Measurements from ENCODE around the gene FLOT1. TPM values are rescaled to one million over a fixed set of nuclear protein-coding genes. Genes with fewer than 3 reads are reported as not detected.

The FLOT1 gene
- total and polyA plus RNA-seq, 9 of the 15 experiments (the other 6 are each of a cell fraction or from before 2014, with no cell fraction given), result 11.7 to 149 (median 118) TPM

DNA sequence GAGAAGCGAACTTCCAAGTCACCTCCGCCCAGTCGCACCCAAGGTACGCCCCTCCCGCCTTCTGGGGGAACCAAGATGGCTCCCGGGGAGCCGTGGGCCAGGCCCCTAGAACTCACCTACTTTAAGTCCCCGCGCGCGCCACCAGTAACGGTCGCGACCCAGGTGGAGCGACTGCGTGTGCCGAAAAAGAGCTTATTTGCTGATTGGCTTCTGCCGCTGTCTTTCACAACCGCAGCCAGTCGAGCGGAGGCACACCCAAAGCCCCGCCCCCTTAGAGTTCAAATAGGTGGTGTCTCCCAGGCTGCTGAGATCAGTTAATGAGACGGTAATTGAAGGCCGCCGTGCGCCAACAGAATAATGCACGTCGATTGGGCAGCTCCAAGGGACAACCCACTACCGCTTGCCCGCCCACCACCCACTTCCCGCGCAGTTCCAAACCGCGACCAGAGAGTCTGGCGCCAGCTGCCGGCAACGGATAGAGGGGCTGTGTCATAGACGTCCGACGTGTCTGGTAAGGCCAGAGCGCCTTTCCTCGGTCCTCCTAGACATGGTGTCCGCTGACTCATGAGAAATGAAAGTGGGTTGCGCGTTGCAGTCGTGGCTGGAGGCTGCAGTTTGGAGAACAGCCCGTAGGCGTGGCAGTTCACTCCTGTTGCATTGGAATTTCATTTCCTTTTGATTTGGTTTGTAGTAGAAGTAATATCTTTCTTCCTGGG is 25.2 kb downstream of the FLOT1 start, which contains the start of gene MDC1 (continued):
- TF ChIP-seq, protein P1, sequence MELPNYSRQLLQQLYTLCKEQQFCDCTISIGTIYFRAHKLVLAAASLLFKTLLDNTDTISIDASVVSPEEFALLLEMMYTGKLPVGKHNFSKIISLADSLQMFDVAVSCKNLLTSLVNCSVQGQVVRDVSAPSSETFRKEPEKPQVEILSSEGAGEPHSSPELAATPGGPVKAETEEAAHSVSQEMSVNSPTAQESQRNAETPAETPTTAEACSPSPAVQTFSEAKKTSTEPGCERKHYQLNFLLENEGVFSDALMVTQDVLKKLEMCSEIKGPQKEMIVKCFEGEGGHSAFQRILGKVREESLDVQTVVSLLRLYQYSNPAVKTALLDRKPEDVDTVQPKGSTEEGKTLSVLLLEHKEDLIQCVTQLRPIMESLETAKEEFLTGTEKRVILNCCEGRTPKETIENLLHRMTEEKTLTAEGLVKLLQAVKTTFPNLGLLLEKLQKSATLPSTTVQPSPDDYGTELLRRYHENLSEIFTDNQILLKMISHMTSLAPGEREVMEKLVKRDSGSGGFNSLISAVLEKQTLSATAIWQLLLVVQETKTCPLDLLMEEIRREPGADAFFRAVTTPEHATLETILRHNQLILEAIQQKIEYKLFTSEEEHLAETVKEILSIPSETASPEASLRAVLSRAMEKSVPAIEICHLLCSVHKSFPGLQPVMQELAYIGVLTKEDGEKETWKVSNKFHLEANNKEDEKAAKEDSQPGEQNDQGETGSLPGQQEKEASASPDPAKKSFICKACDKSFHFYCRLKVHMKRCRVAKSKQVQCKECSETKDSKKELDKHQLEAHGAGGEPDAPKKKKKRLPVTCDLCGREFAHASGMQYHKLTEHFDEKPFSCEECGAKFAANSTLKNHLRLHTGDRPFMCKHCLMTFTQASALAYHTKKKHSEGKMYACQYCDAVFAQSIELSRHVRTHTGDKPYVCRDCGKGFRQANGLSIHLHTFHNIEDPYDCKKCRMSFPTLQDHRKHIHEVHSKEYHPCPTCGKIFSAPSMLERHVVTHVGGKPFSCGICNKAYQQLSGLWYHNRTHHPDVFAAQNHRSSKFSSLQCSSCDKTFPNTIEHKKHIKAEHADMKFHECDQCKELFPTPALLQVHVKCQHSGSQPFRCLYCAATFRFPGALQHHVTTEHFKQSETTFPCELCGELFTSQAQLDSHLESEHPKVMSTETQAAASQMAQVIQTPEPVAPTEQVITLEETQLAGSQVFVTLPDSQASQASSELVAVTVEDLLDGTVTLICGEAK (IDR thresholded peaks at IDR 0.05), result no peak
- TF ChIP-seq, protein P1 (CRISPR knock-in tag; IDR thresholded peaks at IDR 0.05), result no peak
- TF ChIP-seq HDAC2 (IDR thresholded peaks at IDR 0.05) (peak; percentile 45; the same call in 1 of the 2 replicates), CBX3 (IDR thresholded peaks at IDR 0.05; ENCODE audit: borderline replicate concordance in 1 of 2, low read length in 2 of 2) (peak in 1 of 2 experiments; percentile 79; a peak in 2 of 3 replicates), HIVEP1 (CRISPR knock-in tag; IDR thresholded peaks at IDR 0.05) (no peak), MCM2 (IDR thresholded peaks at IDR 0.05; ENCODE audit: low read depth) (no peak), ZNF696 (CRISPR knock-in tag; conservative IDR thresholded peaks at IDR 0.05) (no peak), ZFPM2 (CRISPR knock-in tag; IDR thresholded peaks at IDR 0.05) (no peak), ATF1 (CRISPR knock-in tag; IDR thresholded peaks at IDR 0.05) (no peak; the same call in 1 of the 2 replicates), ATF1 (tag; IDR thresholded peaks at IDR 0.05) (peak; percentile 97)
- TF ChIP-seq, protein P2, sequence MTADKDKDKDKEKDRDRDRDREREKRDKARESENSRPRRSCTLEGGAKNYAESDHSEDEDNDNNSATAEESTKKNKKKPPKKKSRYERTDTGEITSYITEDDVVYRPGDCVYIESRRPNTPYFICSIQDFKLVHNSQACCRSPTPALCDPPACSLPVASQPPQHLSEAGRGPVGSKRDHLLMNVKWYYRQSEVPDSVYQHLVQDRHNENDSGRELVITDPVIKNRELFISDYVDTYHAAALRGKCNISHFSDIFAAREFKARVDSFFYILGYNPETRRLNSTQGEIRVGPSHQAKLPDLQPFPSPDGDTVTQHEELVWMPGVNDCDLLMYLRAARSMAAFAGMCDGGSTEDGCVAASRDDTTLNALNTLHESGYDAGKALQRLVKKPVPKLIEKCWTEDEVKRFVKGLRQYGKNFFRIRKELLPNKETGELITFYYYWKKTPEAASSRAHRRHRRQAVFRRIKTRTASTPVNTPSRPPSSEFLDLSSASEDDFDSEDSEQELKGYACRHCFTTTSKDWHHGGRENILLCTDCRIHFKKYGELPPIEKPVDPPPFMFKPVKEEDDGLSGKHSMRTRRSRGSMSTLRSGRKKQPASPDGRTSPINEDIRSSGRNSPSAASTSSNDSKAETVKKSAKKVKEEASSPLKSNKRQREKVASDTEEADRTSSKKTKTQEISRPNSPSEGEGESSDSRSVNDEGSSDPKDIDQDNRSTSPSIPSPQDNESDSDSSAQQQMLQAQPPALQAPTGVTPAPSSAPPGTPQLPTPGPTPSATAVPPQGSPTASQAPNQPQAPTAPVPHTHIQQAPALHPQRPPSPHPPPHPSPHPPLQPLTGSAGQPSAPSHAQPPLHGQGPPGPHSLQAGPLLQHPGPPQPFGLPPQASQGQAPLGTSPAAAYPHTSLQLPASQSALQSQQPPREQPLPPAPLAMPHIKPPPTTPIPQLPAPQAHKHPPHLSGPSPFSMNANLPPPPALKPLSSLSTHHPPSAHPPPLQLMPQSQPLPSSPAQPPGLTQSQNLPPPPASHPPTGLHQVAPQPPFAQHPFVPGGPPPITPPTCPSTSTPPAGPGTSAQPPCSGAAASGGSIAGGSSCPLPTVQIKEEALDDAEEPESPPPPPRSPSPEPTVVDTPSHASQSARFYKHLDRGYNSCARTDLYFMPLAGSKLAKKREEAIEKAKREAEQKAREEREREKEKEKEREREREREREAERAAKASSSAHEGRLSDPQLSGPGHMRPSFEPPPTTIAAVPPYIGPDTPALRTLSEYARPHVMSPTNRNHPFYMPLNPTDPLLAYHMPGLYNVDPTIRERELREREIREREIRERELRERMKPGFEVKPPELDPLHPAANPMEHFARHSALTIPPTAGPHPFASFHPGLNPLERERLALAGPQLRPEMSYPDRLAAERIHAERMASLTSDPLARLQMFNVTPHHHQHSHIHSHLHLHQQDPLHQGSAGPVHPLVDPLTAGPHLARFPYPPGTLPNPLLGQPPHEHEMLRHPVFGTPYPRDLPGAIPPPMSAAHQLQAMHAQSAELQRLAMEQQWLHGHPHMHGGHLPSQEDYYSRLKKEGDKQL (CRISPR knock-in tag; IDR thresholded peaks at IDR 0.05; ENCODE audit: borderline replicate concordance), result no peak
- TF ChIP-seq, protein P3, sequence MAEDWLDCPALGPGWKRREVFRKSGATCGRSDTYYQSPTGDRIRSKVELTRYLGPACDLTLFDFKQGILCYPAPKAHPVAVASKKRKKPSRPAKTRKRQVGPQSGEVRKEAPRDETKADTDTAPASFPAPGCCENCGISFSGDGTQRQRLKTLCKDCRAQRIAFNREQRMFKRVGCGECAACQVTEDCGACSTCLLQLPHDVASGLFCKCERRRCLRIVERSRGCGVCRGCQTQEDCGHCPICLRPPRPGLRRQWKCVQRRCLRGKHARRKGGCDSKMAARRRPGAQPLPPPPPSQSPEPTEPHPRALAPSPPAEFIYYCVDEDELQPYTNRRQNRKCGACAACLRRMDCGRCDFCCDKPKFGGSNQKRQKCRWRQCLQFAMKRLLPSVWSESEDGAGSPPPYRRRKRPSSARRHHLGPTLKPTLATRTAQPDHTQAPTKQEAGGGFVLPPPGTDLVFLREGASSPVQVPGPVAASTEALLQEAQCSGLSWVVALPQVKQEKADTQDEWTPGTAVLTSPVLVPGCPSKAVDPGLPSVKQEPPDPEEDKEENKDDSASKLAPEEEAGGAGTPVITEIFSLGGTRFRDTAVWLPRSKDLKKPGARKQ (CRISPR knock-in tag; IDR thresholded peaks at IDR 0.05), result no peak
